Measurements from ENCODE around the gene KIF26B.
"Not testable (repeated sequence)": the region's sequence is repeated elsewhere in the genome, so short reads cannot be mapped to it uniquely, and the experiment has no call there.

Gene KIF26B

GRCh38 chr1:245322673-245323072 lies 167.9 kb downstream of the KIF26B start:
- DNase-seq (ENCODE audit: low read depth, low spot score): no peak

GRCh38 chr1:245323765-245324164 lies 169.0 kb downstream of the KIF26B start:
- not testable (repeated sequence) for DNase-seq (ENCODE audit: low read depth, low spot score)

- DNase-seq (ENCODE audit: low read depth, low spot score): no peak
Observed at GRCh38 chr1:245325922-245326795, 171.4 kb downstream of the KIF26B start.

- DNase-seq (ENCODE audit: low read depth, low spot score): no peak
Observed at GRCh38 chr1:245327360-245327759, 172.6 kb downstream of the KIF26B start.

GRCh38 chr1:245327842-245328241 lies 173.1 kb downstream of the KIF26B start:
- no peak for DNase-seq (ENCODE audit: low read depth, low spot score)

GRCh38 chr1:245330951-245331350 lies 176.2 kb downstream of the KIF26B start:
- no peak for DNase-seq (ENCODE audit: low read depth, low spot score)

GRCh38 chr1:245332085-245332484 lies 177.3 kb downstream of the KIF26B start:
- no peak for DNase-seq (ENCODE audit: low read depth, low spot score)

GRCh38 chr1:245332513-245332912 lies 177.7 kb downstream of the KIF26B start:
- no peak for DNase-seq (ENCODE audit: low read depth, low spot score)

- DNase-seq (ENCODE audit: low read depth, low spot score): no peak
Observed at GRCh38 chr1:245334235-245334634, 179.4 kb downstream of the KIF26B start.

GRCh38 chr1:245334827-245335490 lies 180.2 kb downstream of the KIF26B start:
- no peak for DNase-seq (ENCODE audit: low read depth, low spot score)

- DNase-seq (ENCODE audit: low read depth, low spot score): not testable (repeated sequence)
Observed at GRCh38 chr1:245335684-245336083, 180.9 kb downstream of the KIF26B start.

- DNase-seq (ENCODE audit: low read depth, low spot score): no peak
Observed at GRCh38 chr1:245336149-245336983, 181.6 kb downstream of the KIF26B start.

GRCh38 chr1:245336984-245337355 lies 182.2 kb downstream of the KIF26B start:
- DNase-seq (ENCODE audit: low read depth, low spot score): not testable (repeated sequence)

GRCh38 chr1:245337829-245338484 lies 183.2 kb downstream of the KIF26B start:
- no peak for DNase-seq (ENCODE audit: low read depth, low spot score)

GRCh38 chr1:245338485-245338877 lies 183.7 kb downstream of the KIF26B start:
- DNase-seq (ENCODE audit: low read depth, low spot score): no peak

GRCh38 chr1:245341743-245342142 lies 187.0 kb downstream of the KIF26B start:
- DNase-seq (ENCODE audit: low read depth, low spot score): no peak

GRCh38 chr1:245345191-245345884 lies 190.6 kb downstream of the KIF26B start:
- no peak for DNase-seq (ENCODE audit: low read depth, low spot score)

- DNase-seq (ENCODE audit: low read depth, low spot score): no peak
Observed at GRCh38 chr1:245348626-245349025, 193.8 kb downstream of the KIF26B start.

- no peak for DNase-seq (ENCODE audit: low read depth, low spot score)
Observed at GRCh38 chr1:245353411-245353810, 198.6 kb downstream of the KIF26B start.

GRCh38 chr1:245353915-245354775 lies 199.4 kb downstream of the KIF26B start:
- DNase-seq (ENCODE audit: low read depth, low spot score): no peak
